ENCODE results near the gene MAP3K7. TPM values are rescaled to one million over a fixed set of nuclear protein-coding genes. Genes with fewer than 3 reads are reported as not detected.

The MAP3K7 gene
- total RNA-seq, 1 donor from 2014 or later, result 18.3 TPM

DNA sequence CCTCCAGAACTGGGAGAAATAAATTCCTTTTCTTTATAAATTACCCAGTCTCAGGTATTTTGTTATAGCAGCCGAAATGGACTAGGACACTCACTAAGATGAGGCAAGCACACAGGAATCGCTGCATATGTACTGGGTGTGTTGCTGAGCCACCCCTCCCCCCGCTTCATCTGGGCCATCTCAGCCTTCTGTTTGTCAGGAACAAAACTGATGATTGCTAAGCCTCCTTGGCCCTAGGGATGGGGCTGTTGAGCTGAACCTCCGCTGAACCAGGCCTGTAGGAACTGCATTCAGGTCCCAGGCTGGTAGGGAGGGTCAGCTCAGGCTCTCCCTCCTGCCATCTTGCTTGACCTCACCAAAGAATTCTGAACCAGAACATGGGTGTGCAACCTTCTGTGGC is 108.6 kb downstream of the MAP3K7 start:
- no peak for DNase-seq (ENCODE audit: low spot score in 2 of 2)
- no peak overlapping the region for H3K4me3 ChIP-seq
- no peaks in the 10 kb centered on the region for H3K36me3 ChIP-seq
- TF ChIP-seq, protein P1, sequence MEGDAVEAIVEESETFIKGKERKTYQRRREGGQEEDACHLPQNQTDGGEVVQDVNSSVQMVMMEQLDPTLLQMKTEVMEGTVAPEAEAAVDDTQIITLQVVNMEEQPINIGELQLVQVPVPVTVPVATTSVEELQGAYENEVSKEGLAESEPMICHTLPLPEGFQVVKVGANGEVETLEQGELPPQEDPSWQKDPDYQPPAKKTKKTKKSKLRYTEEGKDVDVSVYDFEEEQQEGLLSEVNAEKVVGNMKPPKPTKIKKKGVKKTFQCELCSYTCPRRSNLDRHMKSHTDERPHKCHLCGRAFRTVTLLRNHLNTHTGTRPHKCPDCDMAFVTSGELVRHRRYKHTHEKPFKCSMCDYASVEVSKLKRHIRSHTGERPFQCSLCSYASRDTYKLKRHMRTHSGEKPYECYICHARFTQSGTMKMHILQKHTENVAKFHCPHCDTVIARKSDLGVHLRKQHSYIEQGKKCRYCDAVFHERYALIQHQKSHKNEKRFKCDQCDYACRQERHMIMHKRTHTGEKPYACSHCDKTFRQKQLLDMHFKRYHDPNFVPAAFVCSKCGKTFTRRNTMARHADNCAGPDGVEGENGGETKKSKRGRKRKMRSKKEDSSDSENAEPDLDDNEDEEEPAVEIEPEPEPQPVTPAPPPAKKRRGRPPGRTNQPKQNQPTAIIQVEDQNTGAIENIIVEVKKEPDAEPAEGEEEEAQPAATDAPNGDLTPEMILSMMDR (IDR thresholded peaks at IDR 0.05), result no peak
- H3K27ac ChIP-seq, result no peak overlapping the region
- no peaks in the 10 kb centered on the region for H3K27me3 ChIP-seq
- H3K4me1 ChIP-seq, result no peaks in the 10 kb centered on the region
- intact Hi-C loops (cut with DNase I), result loop anchor here (2.0 to 5.0 kb wide), 4 partner anchors 85 to 381 kb away; no protein-coding TSS in a partner anchor
- no peaks in the 10 kb centered on the region for H3K9me3 ChIP-seq

DNA sequence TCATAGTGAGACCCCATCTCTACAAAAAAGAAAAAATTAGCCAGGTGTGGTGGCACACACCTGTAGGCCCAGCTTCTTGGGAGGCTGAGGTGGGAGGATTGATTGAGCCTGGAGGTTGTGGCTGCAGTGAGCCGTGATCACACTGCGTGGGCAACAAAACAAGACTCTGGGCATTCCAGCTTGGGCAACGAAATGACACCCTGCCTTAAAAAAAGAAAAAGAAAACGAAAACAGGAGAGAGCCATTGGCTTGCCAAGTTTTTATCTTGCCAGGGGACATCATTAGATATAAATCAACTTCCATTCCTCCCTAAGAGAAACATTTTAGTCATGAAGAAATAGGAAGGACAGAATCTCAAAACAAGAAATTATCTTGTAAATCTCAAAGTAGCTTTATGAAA is 109.5 kb downstream of the MAP3K7 start:
- DNase-seq (ENCODE audit: low spot score in 2 of 2), result no peak
- Histone ChIP-seq H3K36me3 (no peaks in the 10 kb centered on the region), H3K27ac (no peak overlapping the region), H3K4me3 (no peak overlapping the region), H3K27me3 (no peaks in the 10 kb centered on the region), H3K9me3 (no peaks in the 10 kb centered on the region), H3K4me1 (no peaks in the 10 kb centered on the region)
- TF ChIP-seq, protein P1 (IDR thresholded peaks at IDR 0.05), result no peak
- intact Hi-C loops (cut with DNase I), result loop anchor here (5.0 kb wide), 2 partner anchors 260 to 380 kb away; no protein-coding TSS in a partner anchor

DNA sequence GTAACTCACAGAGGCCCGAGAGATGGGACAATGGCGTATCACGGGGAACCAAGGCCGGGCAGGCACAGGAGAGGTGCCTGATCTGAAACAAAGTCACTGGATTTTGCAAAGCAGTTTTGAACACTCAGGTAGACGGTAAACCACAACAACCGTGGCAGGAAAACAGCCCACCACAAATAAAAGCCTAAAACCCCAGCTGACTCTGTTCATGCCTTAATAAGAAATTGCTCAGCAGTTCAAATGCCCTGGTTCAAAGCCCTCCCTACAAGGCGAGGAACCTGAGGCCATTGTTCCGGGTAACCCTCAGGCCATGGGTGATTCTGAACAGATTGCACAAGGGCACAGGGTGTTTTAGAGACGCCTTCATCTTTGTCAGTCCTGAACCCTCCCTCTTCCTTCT is 114.2 kb downstream of the MAP3K7 start:
- intact Hi-C loops (cut with DNase I), result no loop called here
- no peaks in the 10 kb centered on the region for H3K4me1 ChIP-seq
- H3K9me3 ChIP-seq, result no peaks in the 10 kb centered on the region
- TF ChIP-seq, protein P1 (IDR thresholded peaks at IDR 0.05), result no peak
- no peaks in the 10 kb centered on the region for H3K36me3 ChIP-seq
- H3K27ac ChIP-seq, result no peak overlapping the region
- DNase-seq (ENCODE audit: low spot score in 2 of 2), result no peak
- no peak overlapping the region for H3K4me3 ChIP-seq
- H3K27me3 ChIP-seq, result no peaks in the 10 kb centered on the region

DNA sequence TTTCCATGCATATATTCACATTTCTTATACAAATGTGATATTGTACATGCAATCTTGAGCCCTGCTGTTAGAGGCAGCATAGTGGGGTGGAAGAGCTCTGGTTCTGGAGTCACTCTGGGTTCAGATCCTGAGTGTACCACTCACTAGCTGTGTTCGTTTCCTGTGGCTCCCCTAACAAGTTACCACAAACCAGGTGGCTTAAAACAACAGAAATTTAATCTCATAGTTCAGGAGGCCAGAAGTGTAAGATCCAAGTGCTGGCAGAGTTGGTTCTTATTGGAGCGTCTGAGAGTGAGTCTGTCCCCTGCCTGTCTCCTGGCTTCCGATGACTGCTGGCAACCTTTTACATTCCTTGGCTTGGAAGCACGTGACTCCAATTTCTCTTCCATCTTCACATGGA is 115.6 kb downstream of the MAP3K7 start:
- TF ChIP-seq, protein P1 (IDR thresholded peaks at IDR 0.05), result no peak

DNA sequence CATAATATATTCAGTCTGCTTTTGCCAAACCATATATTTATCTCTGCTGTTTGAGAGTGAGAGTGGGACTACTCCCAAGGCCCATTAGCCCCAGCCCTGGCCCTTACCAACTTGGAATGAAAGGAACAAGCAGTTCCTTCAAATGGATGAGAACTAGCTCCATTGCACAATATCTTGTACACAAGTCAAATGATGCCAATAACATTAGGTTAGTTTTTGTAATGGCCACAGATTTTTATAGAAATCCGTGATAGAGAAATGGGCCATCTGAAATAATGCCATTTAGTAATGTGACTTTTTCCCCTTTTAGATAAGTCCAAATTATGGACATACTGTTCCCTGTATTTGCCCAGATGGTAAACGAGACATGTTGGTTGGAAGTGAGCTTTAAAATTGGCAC is 117.0 kb downstream of the MAP3K7 start:
- intact Hi-C loops (cut with DNase I), result no loop called here
- H3K4me1 ChIP-seq, result no peaks in the 10 kb centered on the region
- DNase-seq (ENCODE audit: low spot score in 2 of 2), result no peak

More for the DNA sequence above, 115.6 kb downstream of the MAP3K7 start:
- DNase-seq (ENCODE audit: low spot score in 2 of 2), result no peak
- no peaks in the 10 kb centered on the region for H3K27me3 ChIP-seq
- no peak overlapping the region for H3K4me3 ChIP-seq
- no peaks in the 10 kb centered on the region for H3K4me1 ChIP-seq
- no peak overlapping the region for H3K27ac ChIP-seq
- no peaks in the 10 kb centered on the region for H3K36me3 ChIP-seq
- intact Hi-C loops (cut with DNase I), result no loop called here
- H3K9me3 ChIP-seq, result no peaks in the 10 kb centered on the region

More for the DNA sequence above, 117.0 kb downstream of the MAP3K7 start:
- Histone ChIP-seq H3K4me3 (no peak overlapping the region), H3K9me3 (no peaks in the 10 kb centered on the region), H3K36me3 (no peaks in the 10 kb centered on the region), H3K27me3 (no peaks in the 10 kb centered on the region), H3K27ac (no peak overlapping the region)
- TF ChIP-seq, protein P1 (IDR thresholded peaks at IDR 0.05), result no peak

Measured in ascending aorta (tissue), 2 donors.